GM08714 (cell line): Measurements from ENCODE around the gene KLK2.
A peak's percentile ranks its signal among the peaks of the same experiment; 100 is the strongest.

ENCODE experiments used
- H3K4me3 ChIP-seq: fragments of 200-500 bp; sonication (Bioruptor generic); 2 replicates; pipeline ENCODE4 v1.5.1; 2014; ENCODE audit warnings: mild to moderate bottlenecking, low read length, inconsistent platforms
- ZNF274 ChIP-seq: IDR thresholded peaks from 2 replicates; pipeline ENCODE4 v1.6.1; 2012; ENCODE audit warnings: mild to moderate bottlenecking, low read depth, low read length

KLK2 gene

DNA sequence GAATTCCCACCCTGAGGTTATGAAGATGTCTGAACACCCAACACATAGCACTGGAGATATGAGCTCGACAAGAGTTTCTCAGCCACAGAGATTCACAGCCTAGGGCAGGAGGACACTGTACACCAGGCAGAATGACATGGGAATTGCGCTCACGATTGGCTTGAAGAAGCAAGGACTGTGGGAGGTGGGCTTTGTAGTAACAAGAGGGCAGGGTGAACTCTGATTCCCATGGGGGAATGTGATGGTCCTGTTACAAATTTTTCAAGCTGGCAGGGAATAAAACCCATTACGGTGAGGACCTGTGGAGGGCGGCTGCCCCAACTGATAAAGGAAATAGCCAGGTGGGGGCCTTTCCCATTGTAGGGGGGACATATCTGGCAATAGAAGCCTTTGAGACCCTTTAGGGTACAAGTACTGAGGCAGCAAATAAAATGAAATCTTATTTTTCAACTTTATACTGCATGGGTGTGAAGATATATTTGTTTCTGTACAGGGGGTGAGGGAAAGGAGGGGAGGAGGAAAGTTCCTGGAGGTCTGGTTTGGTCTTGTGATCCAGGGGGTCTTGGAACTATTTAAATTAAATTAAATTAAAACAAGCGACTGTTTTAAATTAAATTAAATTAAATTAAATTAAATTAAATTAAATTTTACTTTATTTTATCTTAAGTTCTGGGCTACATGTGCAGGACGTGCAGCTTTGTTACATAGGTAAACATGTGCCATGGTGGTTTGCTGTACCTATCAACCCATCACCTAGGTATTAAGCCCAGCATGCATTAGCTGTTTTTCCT, 11.5 kb upstream of the KLK2 start:
- H3K4me3 ChIP-seq: no peak overlapping the region
- no peak for TF ChIP-seq ZNF274

- TF ChIP-seq ZNF274: no peak
- no peak overlapping the region for H3K4me3 ChIP-seq
Measured at GRCh38 chr19:50869479-50869878, 3.8 kb upstream of the KLK2 start.

GRCh38 chr19:50870417-50871089, 2.7 kb upstream of the KLK2 start:
- no peak overlapping the region for H3K4me3 ChIP-seq
- TF ChIP-seq ZNF274: no peak

DNA sequence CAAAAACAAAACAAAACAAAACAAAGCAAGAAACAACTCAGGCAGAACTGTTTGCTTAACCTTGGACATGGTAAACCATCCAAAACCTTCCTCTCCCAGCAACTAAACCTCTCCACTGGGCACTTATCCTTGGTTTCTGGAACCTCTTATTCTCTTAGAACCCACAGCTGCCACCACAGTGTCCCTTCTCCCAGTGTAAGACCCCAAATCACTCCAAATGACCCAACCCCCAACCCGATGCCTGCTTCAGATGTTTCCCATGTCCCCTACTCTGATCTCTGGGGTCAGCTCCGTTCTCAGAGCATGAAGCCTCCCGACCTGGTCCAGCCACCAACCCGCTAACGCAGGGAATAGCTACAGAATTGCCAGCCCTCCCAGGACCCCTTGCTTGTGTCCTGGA, 972 bp downstream of the KLK2 start:
- no peak for TF ChIP-seq ZNF274
- no peak overlapping the region for H3K4me3 ChIP-seq

GRCh38 chr19:50875795-50876422, 2.7 kb downstream of the KLK2 start:
- peak overlapping the region; percentile 20; the same call in 1 of the 2 replicates for H3K4me3 ChIP-seq
- TF ChIP-seq ZNF274: no peak

DNA sequence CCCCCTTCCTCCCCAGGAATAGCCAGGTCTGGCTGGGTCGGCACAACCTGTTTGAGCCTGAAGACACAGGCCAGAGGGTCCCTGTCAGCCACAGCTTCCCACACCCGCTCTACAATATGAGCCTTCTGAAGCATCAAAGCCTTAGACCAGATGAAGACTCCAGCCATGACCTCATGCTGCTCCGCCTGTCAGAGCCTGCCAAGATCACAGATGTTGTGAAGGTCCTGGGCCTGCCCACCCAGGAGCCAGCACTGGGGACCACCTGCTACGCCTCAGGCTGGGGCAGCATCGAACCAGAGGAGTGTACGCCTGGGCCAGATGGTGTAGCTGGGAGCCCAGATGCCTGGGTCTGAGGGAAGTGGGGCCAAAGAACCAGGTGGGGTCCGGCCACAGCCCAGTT, 3.2 kb downstream of the KLK2 start:
- H3K4me3 ChIP-seq: no peak overlapping the region
- no peak for TF ChIP-seq ZNF274

DNA sequence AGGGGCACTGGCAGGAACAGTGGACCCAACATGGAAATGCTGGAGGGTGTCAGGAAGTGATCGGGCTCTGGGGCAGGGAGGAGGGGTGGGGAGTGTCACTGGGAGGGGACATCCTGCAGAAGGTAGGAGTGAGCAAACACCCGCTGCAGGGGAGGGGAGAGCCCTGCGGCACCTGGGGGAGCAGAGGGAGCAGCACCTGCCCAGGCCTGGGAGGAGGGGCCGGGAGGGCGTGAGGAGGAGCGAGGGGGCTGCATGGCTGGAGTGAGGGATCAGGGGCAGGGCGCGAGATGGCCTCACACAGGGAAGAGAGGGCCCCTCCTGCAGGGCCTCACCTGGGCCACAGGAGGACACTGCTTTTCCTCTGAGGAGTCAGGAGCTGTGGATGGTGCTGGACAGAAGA, 4.1 kb downstream of the KLK2 start:
- H3K4me3 ChIP-seq: no peak overlapping the region
- TF ChIP-seq ZNF274: no peak

DNA sequence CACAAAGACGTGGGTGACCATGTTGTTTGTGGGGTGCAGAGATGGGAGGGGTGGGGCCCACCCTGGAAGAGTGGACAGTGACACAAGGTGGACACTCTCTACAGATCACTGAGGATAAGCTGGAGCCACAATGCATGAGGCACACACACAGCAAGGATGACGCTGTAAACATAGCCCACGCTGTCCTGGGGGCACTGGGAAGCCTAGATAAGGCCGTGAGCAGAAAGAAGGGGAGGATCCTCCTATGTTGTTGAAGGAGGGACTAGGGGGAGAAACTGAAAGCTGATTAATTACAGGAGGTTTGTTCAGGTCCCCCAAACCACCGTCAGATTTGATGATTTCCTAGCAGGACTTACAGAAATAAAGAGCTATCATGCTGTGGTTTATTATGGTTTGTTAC, 5.6 kb downstream of the KLK2 start:
- H3K4me3 ChIP-seq: no peak overlapping the region
- no peak for TF ChIP-seq ZNF274

DNA sequence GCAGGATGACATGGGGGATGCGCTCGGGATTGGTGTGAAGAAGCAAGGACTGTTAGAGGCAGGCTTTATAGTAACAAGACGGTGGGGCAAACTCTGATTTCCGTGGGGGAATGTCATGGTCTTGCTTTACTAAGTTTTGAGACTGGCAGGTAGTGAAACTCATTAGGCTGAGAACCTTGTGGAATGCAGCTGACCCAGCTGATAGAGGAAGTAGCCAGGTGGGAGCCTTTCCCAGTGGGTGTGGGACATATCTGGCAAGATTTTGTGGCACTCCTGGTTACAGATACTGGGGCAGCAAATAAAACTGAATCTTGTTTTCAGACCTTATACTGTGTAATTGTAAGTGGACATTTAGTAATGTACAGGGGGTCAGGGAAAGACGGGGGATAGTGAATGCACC, 7.0 kb downstream of the KLK2 start:
- no peak for TF ChIP-seq ZNF274
- no peak overlapping the region for H3K4me3 ChIP-seq

DNA sequence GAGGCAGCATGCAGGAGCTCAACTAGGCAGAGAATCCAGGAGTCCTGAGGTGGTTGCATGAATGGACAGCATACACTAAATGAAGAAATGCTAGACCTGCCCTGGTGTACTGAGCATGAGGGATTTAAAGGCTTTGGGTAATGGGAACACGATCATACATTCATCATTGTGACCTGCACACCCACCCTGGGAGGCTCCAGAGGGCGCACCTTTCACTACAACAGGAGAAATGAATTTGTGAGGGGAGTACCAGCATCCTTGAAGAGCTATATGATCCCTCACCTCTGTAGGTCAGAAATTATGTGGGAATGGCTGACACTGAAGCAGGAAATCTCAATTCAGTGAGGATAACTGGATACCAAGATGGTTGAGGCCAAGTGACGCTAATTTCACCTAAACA, 8.9 kb downstream of the KLK2 start:
- TF ChIP-seq ZNF274: no peak
- no peak overlapping the region for H3K4me3 ChIP-seq

- no peak for TF ChIP-seq ZNF274
Measured at GRCh38 chr19:50889638-50890037, 16.4 kb downstream of the KLK2 start.

GRCh38 chr19:50890422-50891252, 17.4 kb downstream of the KLK2 start:
- no peak overlapping the region for H3K4me3 ChIP-seq
- no peak for TF ChIP-seq ZNF274

More at GRCh38 chr19:50889638-50890037, 16.4 kb downstream of the KLK2 start:
- H3K4me3 ChIP-seq: no peak overlapping the region

- H3K4me3 ChIP-seq: no peak overlapping the region
- no peak for TF ChIP-seq ZNF274
Measured at GRCh38 chr19:50891253-50891625, 18.0 kb downstream of the KLK2 start.

DNA sequence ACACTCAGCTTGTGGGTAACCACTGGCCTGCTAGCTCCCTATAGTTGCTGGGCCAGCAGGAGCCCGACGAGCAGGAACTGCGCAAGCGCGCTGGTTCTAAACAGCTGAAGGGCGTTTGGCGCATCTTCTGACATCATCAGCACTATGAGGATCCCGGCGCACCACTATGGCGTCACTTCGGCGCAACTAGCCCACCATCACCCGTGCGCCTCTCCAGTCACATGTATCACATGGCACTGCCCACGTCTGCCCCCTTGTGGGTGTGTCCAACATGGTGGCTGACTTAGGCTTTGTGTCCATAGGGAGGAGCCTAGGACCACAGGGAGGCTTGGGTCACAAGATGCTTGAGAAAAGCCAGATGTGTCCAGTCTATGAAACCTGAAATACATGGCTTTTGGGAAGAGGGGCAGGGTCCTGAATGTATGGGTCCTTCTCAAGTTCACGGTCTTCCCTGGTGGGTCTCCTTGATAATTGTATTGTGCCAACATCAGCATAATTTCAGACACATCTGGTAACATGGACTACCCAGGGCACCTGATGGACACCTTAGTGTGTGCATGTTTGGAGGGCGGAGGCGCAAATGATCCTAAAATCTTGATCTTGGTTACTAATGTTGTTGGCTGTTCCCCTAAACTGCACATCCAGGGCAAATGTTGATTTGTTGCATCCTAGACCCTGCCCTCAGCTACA, 20.0 kb downstream of the KLK2 start:
- TF ChIP-seq ZNF274: no peak
- no peak overlapping the region for H3K4me3 ChIP-seq
